Diencephalon (tissue), 1 donor: ENCODE data around the gene MCHR1. TPM values are rescaled to one million over a fixed set of nuclear protein-coding genes. Genes with fewer than 3 reads are reported as not detected.

Experiments used
- total RNA-seq: library from RNA; depleted of rRNA; stranded (reverse); fragments of >200 nt; gene quantifications from one replicate; pipeline ENCODE4 v1.2.3, GENCODE V29; 2014

Gene MCHR1, protein sequence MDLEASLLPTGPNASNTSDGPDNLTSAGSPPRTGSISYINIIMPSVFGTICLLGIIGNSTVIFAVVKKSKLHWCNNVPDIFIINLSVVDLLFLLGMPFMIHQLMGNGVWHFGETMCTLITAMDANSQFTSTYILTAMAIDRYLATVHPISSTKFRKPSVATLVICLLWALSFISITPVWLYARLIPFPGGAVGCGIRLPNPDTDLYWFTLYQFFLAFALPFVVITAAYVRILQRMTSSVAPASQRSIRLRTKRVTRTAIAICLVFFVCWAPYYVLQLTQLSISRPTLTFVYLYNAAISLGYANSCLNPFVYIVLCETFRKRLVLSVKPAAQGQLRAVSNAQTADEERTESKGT
- 11.5 TPM for total RNA-seq

DNA sequence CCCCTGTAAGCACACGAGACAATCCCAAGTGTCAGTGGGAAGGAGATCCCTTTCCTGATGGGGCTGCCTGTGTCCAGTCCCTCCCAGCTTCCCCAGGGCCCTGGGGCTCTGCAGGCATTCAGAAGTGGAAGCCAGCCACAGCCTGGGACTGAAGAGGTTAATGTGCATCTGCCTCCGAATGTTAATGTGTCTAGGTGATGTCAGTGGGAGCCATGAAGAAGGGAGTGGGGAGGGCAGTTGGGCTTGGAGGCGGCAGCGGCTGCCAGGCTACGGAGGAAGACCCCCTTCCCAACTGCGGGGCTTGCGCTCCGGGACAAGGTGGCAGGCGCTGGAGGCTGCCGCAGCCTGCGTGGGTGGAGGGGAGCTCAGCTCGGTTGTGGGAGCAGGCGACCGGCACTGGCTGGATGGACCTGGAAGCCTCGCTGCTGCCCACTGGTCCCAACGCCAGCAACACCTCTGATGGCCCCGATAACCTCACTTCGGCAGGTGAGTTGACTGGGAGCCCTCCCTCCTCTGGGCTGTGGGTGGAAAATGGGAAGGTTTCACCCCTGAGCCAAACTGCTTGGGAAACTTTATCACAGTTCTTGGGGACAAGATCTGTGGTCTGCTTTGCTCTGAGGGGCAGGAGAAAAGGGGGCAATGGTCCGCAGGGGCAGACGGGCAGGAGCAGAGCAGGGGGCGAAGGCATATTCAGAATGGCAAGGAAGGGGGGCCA, at the start of gene MCHR1:
TSS of gene MCHR1 (plus strand) at position 236 of the 715 bp plus-strand sequence. CDS start at position 405, 169 bp downstream.

DNA sequence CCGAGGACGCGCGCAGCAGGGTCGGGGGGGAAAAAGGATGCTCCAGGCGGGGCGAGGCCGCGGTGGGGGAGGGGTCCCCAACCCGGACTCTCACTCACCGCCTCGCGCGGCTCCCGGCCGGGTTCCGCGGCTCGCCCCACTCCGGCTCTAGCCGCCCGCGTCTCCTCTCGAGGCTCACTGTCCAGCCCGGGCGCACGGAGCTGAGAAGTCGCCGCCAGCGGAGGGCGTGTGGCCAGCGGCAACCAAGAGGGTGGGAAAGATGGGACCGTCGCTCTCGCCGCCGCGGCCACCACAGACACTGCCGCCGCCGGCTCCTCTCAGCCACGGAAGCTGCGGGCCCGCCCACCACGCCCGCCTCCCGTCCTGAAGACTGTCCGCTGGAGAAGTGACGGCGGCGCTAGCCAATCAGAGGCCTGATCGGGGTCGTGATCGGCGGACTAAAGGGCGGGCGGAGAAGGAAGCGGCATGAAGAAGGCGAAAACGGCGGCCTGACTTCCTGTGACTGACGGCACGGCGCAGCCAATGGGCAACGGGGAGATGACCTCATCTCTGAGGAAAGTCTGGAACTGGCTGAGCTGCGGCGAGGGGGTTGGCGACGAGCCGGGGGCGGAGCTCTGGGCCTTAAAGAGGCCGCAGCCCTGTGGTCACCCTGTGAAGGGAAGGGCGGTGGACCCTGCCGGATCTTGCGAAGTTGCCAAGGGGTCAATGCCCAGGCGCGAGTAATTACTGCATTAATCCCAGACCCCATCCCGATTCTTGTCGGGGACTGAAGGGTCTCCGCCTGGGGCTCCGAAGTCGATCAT, 42.7 kb upstream of the MCHR1 start, which contains the start of gene MRTFA:
TSS of gene MRTFA (minus strand) at position 340 of the 803 bp plus-strand sequence.

Other genes starting within 250 kb of the MCHR1 start
- 28.8 TPM for gene MRTFA, start 42.8 kb upstream of the MCHR1 start, total RNA-seq
- 25.8 TPM for gene SLC25A17, start 139.9 kb downstream of the MCHR1 start, total RNA-seq
- gene ST13, start 177.2 kb downstream of the MCHR1 start, total RNA-seq, result 183 TPM
- gene XPNPEP3, start 177.7 kb downstream of the MCHR1 start, total RNA-seq, result 10.4 TPM
- not detected for gene DNAJB7, start 182.6 kb downstream of the MCHR1 start, total RNA-seq